Cardiac muscle cell (in vitro differentiated cells and primary cell): ENCODE results near the gene OBI1. TPM values are rescaled to one million over a fixed set of nuclear protein-coding genes. Genes with fewer than 3 reads are reported as not detected.

Experiments
- DNase-seq, 2 donors: peaks; one replicate each; pipeline versions ENCODE4 v3.0.0 to v3.0.0-alpha.2; 2010 to 2017; ENCODE audit warnings: low read depth in 1 of 2, low spot score in 1 of 2
- H3K27ac ChIP-seq: fragments of 200-600 bp; sonication (generic); 2 replicates; pipeline ENCODE4 v1.5.1; 2016
- H3K27me3 ChIP-seq: fragments of 200-600 bp; sonication (generic); 2 replicates; pipeline ENCODE4 v1.6.0; 2016; ENCODE audit warnings: control low read depth
- H3K36me3 ChIP-seq: fragments of 200-600 bp; sonication (generic); 2 replicates; pipeline ENCODE4 v1.5.1; 2016; ENCODE audit warnings: control low read depth
- H3K4me1 ChIP-seq: fragments of 200-600 bp; sonication (generic); 2 replicates; pipeline ENCODE4 v1.8.1; 2017; ENCODE audit warnings: low read depth, mild to moderate bottlenecking, mixed run types
- H3K4me3 ChIP-seq: fragments of 200-600 bp; sonication (generic); 2 replicates; pipeline ENCODE4 v1.5.1; 2016; ENCODE audit warnings: mild to moderate bottlenecking
- H3K9me3 ChIP-seq: fragments of 200-600 bp; sonication (generic); 2 replicates; pipeline ENCODE4 v1.5.1; 2017; ENCODE audit warnings: low read depth, mild to moderate bottlenecking, control low read depth
- CTCF ChIP-seq: IDR thresholded peaks from 2 replicates; pipeline ENCODE4 v1.5.1; 2012; ENCODE audit warnings: low read depth, mild to moderate bottlenecking, low read length
- polyA plus RNA-seq: library from polyadenylated mRNA; unstranded; fragments of >200 nt; fragmentation: Nextera tagmentation; extraction: Ambion mirVana; gene quantifications from 2 replicates; pipeline ENCODE4 v1.2.1, GENCODE V29; 2016
- total RNA-seq: library from RNA; depleted of rRNA; stranded (reverse); fragments of >200 nt; gene quantifications from 2 replicates; pipeline ENCODE4 v1.2.3, GENCODE V29; 2016

The OBI1 gene
- total and polyA plus RNA-seq, 2 experiments from 2014 or later = 14.1 to 17.0 TPM

GRCh38 chr13:78609464-78610205, 49.3 kb downstream of the OBI1 start:
- Histone ChIP-seq H3K4me3 (peak overlapping the region; percentile 39), H3K9me3 (no peaks in the 10 kb centered on the region), H3K27ac (no peak overlapping the region), H3K36me3 (no peaks in the 10 kb centered on the region), H3K27me3 (peaks cover 80% of the 10 kb centered on the region), H3K4me1 (peaks cover 10% of the 10 kb centered on the region)
- peak in 1 of 2 donors; percentile 51 for DNase-seq
- no peak for TF ChIP-seq CTCF

- no peaks in the 10 kb centered on the region for H3K36me3 ChIP-seq
- DNase-seq = no peak
- H3K9me3 ChIP-seq = no peaks in the 10 kb centered on the region
- peaks cover 88% of the 10 kb centered on the region for H3K27me3 ChIP-seq
- no peak for TF ChIP-seq CTCF
- no peak overlapping the region for H3K27ac ChIP-seq
- peak overlapping the region; percentile 39 for H3K4me3 ChIP-seq
- peaks cover 10% of the 10 kb centered on the region for H3K4me1 ChIP-seq
These were observed 50.1 kb downstream of the OBI1 start for GRCh38 chr13:78608688-78609463.

- TF ChIP-seq CTCF = no peak
- Histone ChIP-seq H3K27ac (no peak overlapping the region), H3K4me3 (peak overlapping the region; percentile 39), H3K36me3 (no peaks in the 10 kb centered on the region), H3K4me1 (peaks cover 10% of the 10 kb centered on the region), H3K27me3 (peaks cover 94% of the 10 kb centered on the region), H3K9me3 (no peaks in the 10 kb centered on the region)
- DNase-seq = no peak
These were observed 50.7 kb downstream of the OBI1 start for GRCh38 chr13:78608252-78608687.

- DNase-seq = no peak
- TF ChIP-seq CTCF = no peak
These were observed 51.3 kb downstream of the OBI1 start for GRCh38 chr13:78607409-78608251.

More at GRCh38 chr13:78607409-78608251, 51.3 kb downstream of the OBI1 start:
- no peak overlapping the region for H3K27ac ChIP-seq
- no peaks in the 10 kb centered on the region for H3K9me3 ChIP-seq
- H3K4me1 ChIP-seq = peaks cover 14% of the 10 kb centered on the region
- peaks cover 100% of the 10 kb centered on the region for H3K27me3 ChIP-seq
- no peak overlapping the region for H3K4me3 ChIP-seq
- no peaks in the 10 kb centered on the region for H3K36me3 ChIP-seq
